Fibroblast of upper back skin (primary cell): ENCODE results near the gene CDKL2.
A peak's percentile ranks its signal among the peaks of the same experiment; 100 is the strongest.

ENCODE experiments used
- DNase-seq: peaks from one replicate; pipeline ENCODE4 v3.0.0-alpha.2; 2013

CDKL2 gene

DNA sequence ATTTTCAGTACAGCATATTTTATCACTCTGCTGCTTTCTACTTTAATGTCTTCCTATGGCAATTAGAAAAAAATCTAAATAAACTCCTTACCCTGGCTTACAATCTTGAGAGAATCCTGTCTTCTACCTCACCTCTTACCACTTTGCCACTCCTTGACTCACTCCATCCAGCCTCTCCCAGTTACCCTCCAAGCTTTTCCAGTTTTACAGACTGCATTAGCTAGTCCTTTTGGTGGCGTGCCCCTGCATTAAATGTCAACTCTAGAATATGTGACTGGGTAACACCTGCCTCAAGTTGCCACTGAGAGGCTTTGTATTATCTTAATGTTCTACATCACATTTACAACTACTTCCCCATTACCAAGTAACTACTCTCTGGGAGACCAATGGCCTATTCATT, 7.5 kb upstream of the CDKL2 start:
- DNase-seq, result no peak

DNA sequence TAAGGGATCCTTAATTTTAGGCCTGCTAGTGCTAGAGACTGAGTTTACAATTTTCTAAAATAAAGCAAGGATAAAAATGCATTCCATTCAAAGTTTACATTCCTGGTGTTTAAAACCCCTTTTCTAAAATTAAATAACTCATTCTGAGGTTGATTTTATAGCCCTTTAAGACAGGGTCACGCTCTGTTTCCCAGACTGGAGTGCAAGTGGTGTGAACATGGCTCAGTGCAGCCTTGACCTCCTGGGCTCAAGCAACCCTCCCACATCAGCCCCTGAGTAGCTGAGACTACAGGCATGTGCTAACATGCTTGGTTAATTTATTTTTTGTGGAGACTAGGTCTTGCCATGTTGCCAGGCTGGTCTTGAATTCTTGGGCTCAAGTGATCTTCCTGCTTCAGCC, 6.8 kb upstream of the CDKL2 start:
- peak; percentile 62 for DNase-seq

DNA sequence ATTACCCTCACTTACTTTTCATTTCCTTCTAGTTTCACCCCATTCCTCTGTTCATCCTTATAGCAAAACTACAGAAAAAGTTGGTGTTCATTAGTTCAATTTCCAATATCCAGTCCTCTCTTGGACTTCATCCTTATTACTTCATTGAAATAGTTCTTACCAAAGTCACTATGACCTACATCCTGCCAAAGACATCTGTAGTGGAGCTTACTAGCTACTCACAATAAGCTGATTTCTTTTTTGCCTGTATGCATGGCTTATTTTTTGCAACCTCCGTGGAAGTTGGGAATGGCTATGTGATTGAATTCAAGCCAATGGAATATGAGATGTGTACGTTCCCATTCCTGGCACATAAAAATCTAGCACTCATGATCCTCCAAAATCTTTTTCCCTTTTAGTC, 4.6 kb upstream of the CDKL2 start:
- peak; percentile 33 for DNase-seq

DNA sequence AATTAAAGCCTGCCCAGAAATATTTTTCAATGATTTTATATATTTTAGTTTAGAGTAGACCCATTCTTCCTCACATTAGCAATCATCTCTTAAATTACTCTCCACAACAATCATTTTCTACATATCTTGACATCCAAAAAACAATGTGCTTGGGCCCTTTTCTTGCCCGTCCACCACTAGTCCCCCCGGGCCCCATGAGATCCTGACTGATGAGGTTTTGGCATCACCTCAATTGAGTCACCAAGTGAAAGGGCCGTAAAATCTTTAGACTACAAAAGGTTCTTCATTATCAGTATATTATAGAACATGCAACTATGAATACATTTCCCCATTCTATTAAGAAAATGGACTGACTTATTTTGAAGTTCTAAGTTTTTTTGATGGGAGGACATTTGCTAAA, 4.0 kb upstream of the CDKL2 start:
- DNase-seq, result peak; percentile 21

DNA sequence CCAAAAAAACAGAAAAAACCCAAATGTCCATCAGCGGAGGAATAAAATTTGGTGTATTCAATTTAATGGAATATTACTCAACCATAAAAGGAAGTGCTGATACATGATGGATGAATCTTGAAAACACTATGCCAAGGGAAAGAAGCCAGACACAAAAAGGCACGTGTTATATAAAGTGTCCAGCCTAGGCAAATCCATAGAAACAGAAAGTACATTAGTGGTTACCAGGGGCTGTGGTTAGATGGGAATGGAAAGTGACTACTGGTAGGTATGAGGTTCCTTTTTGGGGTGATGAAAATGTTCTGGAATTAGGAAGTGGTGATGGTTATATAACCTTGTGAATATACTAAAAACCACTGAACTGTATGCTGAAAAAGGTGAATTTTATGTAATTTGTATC, 3.5 kb upstream of the CDKL2 start:
- peak; percentile 83 for DNase-seq

DNA sequence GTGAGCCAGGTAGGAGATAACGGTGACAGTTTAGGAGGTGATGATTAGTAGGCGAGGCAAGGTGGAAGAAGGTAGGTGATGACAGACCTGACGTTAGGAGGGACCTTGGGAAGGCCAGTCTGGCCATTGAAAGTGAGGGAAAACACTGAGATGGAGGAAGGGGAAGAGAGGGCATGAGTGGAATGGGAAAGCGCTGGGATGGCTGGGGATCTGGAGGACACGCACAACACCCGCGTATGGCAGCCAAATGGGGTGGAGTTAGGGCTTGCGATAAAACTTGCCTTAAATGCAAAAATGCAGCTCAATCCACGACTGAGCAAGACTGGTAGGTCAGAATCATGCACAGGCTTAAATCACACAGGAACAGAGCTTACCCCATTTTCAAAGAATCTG, 605 bp upstream of the CDKL2 start:
- DNase-seq, result no peak

DNA sequence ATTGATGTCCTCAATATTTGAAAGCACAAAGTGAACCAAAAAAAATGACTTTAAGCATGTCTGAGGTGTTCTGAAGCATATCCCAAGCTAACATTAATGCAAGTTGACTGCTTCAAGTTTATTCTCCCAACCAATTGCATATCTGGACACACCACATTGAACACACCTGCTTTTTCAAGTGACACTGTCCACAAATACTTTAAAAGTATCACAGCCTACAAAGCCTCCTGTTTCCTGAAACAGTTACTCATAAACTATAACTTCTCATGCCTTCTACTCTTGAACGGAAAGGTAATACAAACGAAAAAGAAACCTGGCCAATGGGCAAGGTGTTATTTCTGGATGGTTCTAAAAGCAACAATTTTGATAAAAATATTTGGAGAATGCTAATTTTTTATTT, 1.1 kb downstream of the CDKL2 start:
- no peak for DNase-seq

DNA sequence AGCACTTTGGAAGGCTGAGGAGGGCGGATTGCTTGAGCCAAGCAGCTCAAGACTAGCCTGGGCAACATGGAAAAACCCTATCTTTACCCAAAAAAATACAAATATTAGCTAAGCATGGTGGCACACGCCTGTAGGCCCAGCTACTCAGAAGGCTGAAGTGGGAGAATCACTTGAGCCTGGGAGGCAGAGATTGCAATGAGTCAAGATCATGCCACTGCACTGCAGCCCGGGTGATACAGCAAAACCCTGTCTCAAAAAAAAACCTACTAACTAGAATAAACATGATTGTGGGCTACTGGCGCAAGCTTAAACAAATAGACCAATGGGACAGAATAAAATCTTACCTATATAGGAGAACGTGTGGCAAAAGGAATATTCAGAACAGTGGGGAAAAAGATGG, 7.3 kb downstream of the CDKL2 start:
- DNase-seq, result no peak

DNA sequence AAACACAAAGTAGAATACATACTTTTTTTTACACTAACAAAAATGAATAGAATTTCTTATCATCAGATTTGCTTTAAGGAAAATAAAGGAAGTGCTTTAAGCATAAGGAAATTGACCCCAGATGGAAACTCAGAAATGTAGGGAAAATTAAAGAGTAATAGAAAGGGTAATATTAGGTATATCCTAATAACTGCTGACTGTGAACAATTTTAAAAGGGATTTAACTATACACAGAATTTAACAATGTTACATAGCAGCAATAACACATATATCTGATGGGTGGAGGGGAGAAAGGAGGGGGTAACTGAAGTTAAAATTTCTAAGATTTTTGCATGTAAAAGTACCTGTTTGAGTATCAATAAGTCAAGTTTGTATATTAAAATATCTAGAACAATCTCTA, 8.6 kb downstream of the CDKL2 start:
- DNase-seq, result no peak

DNA sequence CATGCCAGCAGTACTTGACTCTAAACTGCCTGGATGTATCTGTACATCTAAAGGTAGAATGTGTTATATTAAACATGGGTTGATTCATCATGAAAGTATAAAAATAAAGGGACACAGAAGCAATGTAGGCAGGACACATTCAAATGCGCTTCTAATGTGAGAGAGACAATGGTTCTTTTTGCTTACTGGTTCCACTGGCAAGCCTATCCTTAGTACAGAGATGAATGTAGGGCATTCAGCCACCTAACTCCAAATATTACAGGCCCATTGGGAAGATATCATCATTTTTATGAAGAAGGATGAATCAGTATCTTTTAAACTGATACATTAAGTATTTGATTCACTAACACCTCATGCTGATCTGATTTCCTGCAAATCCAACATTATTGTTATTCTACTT, 18.0 kb downstream of the CDKL2 start:
- no peak for DNase-seq

DNA sequence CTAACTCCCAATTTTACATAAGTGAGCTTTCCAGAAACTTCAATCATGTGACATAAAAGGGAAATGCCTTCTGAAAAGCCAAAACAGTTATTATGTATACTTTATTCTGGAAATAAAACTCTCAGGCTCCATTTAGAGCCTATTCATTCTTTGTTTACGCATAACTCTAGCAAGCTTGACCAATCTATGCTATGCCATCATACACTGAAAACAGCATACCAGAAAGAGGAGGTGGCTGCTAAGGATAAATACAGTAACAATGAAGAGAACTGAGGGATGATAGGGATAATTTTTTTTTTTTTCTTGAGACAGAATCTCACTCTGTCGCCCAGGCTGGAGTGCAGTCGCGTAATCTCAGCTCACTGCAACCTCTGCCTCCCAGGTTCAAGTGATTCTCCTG, 24.4 kb downstream of the CDKL2 start:
- no peak for DNase-seq

DNA sequence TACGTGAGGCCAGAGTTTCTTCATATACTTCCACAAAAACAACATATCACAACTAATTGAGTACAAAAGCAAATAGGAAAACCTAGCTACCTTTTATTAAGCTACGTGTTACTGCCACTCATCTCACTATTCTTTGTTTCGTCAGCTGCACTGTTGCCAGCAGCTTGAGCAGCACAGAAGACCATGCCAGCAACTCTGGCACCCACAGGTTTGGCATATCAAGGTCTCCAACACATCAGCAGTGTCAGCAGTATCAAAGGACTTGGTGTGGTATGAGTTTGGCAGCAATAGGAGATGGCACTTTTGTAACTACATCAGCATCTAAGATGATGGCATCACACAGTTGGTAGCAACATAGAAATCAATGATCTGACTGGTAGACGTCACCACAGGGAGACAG, 30.7 kb downstream of the CDKL2 start:
- DNase-seq, result no peak

DNA sequence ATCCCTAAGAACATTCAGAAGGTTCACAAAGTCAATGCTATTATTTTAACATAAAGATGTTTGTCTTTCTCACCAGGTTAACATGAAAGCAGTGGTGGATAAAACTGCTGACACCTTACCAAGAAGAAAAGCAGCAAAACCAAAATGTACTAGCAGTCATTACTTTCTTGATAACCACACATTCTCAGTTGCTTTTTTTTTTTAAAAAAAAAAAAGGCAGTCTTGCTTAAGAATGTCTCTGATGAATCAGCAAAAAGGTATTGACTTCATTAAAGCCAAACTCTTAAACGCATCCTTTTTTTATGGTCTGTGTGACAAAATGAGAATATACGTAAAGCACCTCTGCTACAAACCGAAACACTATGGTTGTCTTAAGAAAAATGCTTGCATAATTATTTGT, 31.9 kb downstream of the CDKL2 start:
- peak; percentile 56 for DNase-seq

DNA sequence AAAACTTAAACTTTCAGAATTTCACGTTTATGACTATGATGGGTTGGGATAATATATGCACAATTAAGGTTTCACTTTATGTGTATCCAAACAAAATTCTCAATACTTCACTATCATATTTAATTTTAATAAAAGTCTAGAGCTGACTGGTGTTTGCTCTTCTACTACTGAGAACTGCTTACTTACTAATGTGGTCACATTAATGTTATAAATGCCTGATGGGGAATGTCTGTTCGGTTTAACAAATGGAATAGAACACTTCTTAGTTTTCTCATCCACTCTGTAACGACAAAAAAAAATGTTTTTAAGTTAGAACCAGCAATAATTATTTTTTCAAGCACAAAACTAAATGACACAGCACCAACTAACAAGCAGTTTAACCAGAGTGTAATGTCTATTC, 34.3 kb downstream of the CDKL2 start:
- no peak for DNase-seq

DNA sequence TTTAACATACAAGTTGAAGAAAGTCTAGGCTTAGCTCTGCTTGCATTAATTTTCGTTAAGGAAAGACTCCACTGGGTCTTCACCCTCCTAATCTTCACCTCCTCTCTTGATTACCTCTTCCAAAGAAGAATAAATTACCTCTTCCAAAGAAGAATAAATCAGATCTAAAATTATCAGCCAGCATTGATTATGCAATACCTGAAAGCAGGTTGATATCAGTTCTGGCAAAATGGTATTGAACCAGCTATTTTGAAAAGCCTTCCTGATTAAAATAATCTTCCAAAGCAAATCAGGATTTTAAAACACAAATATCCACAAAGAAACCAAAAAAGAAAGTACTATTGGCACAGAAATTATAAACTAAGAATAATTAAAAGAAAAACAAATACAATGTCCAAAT, 36.9 kb downstream of the CDKL2 start:
- DNase-seq, result no peak

DNA sequence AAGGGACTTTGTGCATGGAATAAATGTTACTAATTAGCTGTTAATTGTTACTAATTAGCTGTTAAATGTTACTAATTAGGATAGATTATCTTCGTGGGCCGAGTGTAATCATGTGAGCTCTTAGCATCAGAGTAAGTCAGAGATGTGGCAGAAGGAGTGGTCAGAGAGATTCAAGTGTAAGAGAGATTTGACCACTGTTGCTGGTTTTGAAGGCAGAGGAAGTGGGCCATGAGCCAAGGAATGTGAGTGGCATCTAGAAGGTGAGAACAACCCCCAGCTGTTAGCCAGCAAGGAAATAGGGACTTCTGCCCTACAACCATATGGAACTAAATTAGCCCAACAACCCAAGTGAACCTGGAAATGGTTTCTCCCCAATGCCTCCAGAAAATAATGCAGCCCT, 46.3 kb downstream of the CDKL2 start:
- DNase-seq, result peak; percentile 17

DNA sequence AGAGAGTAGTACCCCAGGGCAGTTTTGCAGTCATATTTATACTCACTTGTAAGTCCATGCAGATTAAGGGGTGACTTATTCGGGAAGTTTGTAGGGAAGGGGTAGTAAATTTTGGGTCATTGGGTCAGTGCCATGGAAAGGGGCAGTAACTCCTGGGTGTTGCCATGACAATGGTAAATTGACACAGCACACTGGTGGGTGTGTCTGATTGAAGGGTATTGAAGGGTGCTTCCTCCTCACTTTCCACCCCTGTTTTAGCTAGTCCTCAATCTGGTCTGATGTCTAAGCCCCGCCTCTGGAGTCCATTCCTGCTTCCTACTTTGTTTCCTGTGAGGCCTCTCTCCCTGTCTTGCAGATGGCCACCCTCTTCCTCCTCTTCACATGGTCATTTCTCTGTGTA, 62.6 kb downstream of the CDKL2 start:
- no peak for DNase-seq

DNA sequence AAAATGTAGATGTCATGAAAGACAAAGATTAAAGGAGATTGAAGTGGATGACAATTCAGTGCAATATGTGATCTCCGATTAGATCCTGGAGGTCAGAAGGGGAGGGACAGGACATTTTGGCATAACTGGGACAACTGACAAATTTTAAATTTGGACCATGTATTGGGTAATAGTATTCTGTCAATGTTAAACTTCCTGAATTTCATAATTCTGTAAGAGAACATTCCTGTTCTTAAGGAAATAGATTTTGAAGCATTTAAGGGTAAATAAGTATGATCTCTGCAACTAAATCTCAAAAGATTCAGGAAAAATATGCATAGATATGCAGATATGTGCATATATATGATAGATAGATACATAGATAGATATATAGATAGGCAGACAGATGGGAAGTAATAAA, 63.4 kb downstream of the CDKL2 start:
- DNase-seq, result no peak

DNA sequence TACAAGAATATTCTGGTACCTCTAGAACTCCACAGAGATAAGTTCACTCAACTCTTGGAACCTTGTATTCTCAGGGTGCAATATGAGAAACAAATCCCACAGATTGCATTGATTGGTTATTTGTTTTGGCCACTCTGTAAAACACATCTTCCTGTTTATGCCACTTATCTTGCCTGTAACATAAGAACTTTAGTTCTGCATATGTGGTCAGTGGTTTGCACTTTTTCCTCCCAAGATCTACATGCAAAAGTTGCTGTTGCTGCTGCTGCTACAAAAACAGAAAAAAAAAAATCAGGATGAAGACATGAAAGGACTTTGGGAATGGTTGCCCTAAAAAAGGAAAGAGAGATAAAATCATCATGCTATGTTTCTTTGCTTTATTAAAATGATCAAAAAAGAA, 64.8 kb downstream of the CDKL2 start:
- no peak for DNase-seq

DNA sequence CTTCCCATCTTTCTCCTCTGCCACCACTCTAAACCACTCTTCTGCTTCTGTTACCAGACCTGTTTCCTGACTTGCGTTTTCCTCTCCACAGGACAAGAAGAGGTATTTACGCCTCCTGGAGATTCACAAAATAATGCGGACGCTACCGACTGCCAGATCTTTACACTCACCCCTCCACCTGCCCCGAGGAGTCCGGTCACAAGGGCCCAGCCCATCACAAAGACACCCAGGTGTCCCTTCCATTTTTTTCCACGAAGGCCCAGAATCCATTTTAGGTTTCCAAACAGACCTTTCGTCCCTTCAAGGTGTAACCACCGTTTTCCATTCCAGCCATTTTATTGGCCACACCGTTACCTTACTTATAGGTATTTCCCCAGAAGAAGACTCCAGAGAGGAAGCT, 66.3 kb downstream of the CDKL2 start:
- no peak for DNase-seq

DNA sequence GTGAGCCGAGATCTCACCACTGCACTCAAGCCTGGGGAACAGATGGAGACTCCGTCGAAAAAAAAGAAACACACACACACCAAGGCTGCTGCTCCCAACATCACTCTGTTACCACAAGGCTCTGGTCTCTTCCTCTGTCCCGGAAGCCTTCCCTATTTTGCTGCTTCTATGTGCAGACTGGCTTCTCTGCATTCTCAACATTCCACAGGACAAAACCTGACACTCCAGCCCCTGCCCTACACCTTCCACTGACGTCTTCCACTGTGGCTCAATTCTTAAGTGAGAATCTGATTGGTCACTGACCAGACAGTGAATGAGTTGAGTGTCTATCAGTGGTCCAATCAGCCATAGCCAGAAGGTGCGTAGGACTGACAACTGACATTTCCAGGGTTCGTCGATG, 68.5 kb downstream of the CDKL2 start:
- peak; percentile 38 for DNase-seq

DNA sequence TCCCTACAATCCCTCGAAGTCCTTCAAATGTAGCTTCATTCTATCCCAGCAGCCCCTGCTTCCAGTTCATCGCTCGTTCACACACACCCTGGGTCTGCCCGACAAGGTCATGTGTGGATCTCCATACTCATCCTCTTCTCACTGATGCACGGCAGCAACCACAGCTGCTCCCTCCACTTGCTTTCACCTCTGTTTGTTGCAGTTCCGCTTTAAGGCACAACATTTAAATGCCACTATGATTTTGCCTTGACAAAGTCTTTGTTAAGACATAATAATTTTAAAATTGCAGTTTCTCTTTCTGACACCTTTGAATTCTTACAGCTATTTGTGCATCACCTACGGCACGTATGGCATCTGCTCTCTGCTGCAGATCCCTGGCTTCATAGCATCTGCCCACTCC, 72.6 kb downstream of the CDKL2 start:
- DNase-seq, result no peak

DNA sequence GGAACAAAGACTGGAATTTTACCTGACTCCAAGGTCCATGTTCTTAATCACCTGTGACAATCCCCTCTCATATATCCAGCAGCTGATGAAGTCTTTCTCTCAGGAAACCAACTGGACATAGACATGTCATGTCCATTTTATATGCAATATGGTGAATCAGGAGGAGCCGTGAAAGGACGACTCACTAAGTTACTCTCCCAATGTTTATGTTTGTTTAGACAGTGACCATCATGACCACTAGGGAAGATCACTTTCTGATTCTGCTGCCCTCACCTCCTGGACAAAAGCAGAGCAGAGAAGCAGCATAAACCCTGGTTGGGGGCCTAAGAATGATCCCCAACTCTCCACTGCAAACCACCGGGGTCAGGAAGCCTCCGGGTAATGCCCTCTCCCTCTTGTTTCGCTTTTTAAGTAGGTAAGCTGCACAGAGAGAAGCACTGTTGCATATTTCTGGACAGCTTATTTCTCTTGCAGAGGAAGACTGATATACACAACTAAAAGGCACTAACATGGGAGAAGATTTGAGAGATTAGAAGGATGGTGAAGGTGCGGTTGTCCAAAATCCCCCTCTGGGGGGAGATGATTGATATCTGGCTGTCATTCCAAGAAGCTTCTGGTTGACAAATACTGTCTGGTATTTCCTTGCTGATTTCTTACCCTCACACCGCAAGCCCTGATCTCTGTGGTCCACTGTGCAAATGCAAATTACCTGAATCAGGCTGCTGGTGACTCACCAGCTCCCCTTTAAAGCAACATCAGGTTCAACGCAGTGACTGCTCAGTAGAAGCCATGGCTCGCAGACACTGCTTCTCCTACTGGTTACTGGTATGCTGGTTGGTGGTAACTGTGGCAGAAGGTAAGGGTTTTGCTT, 74.8 kb downstream of the CDKL2 start, which contains the start of gene ODAPH:
Gene ODAPH (plus strand): TSS at position 773 of the 871 bp plus-strand sequence. CDS start 17 bp downstream, at position 790.
- peak; percentile 80 for DNase-seq

DNA sequence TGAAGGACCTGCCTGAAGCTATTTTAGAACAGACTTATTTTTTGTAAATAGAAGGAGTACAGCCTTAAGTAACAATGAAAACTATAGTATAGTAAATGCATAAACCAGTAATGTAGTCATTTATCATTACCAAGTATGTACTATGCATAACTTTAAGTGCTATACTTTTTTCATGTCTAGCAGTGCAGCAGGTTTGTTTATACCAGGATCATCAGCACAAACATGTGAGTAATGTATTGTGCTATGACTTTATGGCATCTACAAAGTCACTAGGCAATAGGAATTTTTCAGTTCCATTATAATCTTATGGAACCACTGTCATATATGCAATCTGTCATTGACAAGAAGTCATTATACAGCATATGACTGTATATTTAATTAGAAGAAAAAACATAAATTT, 77.9 kb downstream of the CDKL2 start:
- DNase-seq, result no peak

DNA sequence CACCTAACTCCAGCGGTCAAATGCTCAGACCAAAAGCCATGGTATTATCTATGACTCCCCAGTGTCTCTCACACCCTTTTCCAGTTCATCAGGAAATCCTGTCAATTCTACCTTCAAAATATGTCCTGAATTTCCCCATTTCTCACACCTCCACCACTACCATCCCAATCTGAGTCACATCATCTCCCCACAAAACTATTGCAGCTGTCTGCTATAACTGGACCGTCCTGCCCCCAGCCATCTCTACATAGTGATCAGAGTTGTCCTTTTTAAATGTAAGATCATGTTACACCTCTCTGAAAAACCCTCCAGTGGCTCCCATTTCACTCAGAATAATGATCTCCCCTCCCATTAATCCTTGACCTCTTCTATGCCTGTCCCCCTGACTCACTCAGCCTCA, 81.3 kb downstream of the CDKL2 start:
- DNase-seq, result no peak
